ENCODE results near the gene ANXA1.

GRCh38 chr9:73135394-73135793, 16.3 kb upstream of the ANXA1 start:
- TF ChIP-seq CTCF (IDR thresholded peaks at IDR 0.05) (no peak), POLR2A (IDR thresholded peaks at IDR 0.05) (no peak)

All from body of pancreas (tissue), 4 donors.